ENCODE measurements around the gene ZNF536. TPM values are rescaled to one million over a fixed set of nuclear protein-coding genes. Genes with fewer than 3 reads are reported as not detected.

Gene ZNF536
- total and polyA plus RNA-seq, 9 of the 15 experiments (the other 6 are each of a cell fraction or from before 2014, with no cell fraction given), result not detected

DNA sequence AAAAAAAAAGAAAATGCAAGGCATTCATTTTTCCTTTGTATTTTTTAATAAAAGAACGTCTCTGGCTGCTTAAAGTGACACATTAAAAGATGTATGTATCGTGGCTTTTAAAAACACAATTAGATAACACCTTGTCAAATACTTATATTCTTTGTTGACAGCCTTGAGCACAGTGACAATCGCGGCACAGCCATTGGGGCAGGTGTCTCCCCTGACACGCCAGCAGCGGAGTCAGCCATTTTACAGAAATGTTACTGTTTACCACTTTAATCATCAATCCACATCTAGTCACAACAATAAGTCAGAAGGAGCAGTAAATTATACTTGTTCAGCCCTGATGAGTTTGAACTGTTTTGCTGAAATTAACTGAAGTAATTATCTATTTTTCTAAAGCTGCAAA, 224.1 kb downstream of the ZNF536 start (continued):
- TF ChIP-seq, protein P1, sequence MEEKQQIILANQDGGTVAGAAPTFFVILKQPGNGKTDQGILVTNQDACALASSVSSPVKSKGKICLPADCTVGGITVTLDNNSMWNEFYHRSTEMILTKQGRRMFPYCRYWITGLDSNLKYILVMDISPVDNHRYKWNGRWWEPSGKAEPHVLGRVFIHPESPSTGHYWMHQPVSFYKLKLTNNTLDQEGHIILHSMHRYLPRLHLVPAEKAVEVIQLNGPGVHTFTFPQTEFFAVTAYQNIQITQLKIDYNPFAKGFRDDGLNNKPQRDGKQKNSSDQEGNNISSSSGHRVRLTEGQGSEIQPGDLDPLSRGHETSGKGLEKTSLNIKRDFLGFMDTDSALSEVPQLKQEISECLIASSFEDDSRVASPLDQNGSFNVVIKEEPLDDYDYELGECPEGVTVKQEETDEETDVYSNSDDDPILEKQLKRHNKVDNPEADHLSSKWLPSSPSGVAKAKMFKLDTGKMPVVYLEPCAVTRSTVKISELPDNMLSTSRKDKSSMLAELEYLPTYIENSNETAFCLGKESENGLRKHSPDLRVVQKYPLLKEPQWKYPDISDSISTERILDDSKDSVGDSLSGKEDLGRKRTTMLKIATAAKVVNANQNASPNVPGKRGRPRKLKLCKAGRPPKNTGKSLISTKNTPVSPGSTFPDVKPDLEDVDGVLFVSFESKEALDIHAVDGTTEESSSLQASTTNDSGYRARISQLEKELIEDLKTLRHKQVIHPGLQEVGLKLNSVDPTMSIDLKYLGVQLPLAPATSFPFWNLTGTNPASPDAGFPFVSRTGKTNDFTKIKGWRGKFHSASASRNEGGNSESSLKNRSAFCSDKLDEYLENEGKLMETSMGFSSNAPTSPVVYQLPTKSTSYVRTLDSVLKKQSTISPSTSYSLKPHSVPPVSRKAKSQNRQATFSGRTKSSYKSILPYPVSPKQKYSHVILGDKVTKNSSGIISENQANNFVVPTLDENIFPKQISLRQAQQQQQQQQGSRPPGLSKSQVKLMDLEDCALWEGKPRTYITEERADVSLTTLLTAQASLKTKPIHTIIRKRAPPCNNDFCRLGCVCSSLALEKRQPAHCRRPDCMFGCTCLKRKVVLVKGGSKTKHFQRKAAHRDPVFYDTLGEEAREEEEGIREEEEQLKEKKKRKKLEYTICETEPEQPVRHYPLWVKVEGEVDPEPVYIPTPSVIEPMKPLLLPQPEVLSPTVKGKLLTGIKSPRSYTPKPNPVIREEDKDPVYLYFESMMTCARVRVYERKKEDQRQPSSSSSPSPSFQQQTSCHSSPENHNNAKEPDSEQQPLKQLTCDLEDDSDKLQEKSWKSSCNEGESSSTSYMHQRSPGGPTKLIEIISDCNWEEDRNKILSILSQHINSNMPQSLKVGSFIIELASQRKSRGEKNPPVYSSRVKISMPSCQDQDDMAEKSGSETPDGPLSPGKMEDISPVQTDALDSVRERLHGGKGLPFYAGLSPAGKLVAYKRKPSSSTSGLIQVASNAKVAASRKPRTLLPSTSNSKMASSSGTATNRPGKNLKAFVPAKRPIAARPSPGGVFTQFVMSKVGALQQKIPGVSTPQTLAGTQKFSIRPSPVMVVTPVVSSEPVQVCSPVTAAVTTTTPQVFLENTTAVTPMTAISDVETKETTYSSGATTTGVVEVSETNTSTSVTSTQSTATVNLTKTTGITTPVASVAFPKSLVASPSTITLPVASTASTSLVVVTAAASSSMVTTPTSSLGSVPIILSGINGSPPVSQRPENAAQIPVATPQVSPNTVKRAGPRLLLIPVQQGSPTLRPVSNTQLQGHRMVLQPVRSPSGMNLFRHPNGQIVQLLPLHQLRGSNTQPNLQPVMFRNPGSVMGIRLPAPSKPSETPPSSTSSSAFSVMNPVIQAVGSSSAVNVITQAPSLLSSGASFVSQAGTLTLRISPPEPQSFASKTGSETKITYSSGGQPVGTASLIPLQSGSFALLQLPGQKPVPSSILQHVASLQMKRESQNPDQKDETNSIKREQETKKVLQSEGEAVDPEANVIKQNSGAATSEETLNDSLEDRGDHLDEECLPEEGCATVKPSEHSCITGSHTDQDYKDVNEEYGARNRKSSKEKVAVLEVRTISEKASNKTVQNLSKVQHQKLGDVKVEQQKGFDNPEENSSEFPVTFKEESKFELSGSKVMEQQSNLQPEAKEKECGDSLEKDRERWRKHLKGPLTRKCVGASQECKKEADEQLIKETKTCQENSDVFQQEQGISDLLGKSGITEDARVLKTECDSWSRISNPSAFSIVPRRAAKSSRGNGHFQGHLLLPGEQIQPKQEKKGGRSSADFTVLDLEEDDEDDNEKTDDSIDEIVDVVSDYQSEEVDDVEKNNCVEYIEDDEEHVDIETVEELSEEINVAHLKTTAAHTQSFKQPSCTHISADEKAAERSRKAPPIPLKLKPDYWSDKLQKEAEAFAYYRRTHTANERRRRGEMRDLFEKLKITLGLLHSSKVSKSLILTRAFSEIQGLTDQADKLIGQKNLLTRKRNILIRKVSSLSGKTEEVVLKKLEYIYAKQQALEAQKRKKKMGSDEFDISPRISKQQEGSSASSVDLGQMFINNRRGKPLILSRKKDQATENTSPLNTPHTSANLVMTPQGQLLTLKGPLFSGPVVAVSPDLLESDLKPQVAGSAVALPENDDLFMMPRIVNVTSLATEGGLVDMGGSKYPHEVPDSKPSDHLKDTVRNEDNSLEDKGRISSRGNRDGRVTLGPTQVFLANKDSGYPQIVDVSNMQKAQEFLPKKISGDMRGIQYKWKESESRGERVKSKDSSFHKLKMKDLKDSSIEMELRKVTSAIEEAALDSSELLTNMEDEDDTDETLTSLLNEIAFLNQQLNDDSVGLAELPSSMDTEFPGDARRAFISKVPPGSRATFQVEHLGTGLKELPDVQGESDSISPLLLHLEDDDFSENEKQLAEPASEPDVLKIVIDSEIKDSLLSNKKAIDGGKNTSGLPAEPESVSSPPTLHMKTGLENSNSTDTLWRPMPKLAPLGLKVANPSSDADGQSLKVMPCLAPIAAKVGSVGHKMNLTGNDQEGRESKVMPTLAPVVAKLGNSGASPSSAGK (IDR thresholded peaks at IDR 0.05), result no peak
- TF ChIP-seq BRD9 (IDR thresholded peaks at IDR 0.05; ENCODE audit: low read depth, partially characterized antibody) (no peak), ZNF445 (CRISPR knock-in tag; IDR thresholded peaks at IDR 0.05; ENCODE audit: low read depth) (no peak), CBX5 (IDR thresholded peaks at IDR 0.05; ENCODE audit: borderline replicate concordance, low read depth) (no peak), ESRRA (IDR thresholded peaks at IDR 0.05; ENCODE audit: borderline replicate concordance, low read depth) (no peak), NBN (IDR thresholded peaks at IDR 0.05; ENCODE audit: low read depth) (no peak), ZNF77 (CRISPR knock-in tag; IDR thresholded peaks at IDR 0.05) (no peak), ZNF124 (CRISPR knock-in tag; IDR thresholded peaks at IDR 0.05) (no peak)
